BE2C (cell line): ENCODE results near the gene PGAM2.

ENCODE experiments used
- DNase-seq: peaks from one replicate; pipeline ENCODE4 v3.0.0-alpha.2; 2020
- H3K27me3 ChIP-seq: fragments of 250-450 bp; sonication (Bioruptor Pico); 2 replicates; pipeline ENCODE4 v1.5.1; 2020; ENCODE audit warnings: mild to moderate bottlenecking
- H3K36me3 ChIP-seq: fragments of 250-450 bp; sonication (Bioruptor Pico); 2 replicates; pipeline ENCODE4 v1.5.1; 2020; ENCODE audit warnings: mild to moderate bottlenecking
- H3K4me1 ChIP-seq: fragments of 250-450 bp; sonication (Bioruptor Pico); 2 replicates; pipeline ENCODE4 v1.5.1; 2020
- H3K4me3 ChIP-seq: 2 replicates; pipeline ENCODE4 v1.5.1; 2011; ENCODE audit warnings: low read depth, low read length
- H3K9me3 ChIP-seq: fragments of 250-450 bp; sonication (Bioruptor Pico); 2 replicates; pipeline ENCODE4 v1.5.1; 2020
- CTCF ChIP-seq: IDR thresholded peaks from 2 replicates; pipeline ENCODE4 v1.5.1; 2012; ENCODE audit warnings: mild to moderate bottlenecking, low read depth, low read length

PGAM2 gene

DNA sequence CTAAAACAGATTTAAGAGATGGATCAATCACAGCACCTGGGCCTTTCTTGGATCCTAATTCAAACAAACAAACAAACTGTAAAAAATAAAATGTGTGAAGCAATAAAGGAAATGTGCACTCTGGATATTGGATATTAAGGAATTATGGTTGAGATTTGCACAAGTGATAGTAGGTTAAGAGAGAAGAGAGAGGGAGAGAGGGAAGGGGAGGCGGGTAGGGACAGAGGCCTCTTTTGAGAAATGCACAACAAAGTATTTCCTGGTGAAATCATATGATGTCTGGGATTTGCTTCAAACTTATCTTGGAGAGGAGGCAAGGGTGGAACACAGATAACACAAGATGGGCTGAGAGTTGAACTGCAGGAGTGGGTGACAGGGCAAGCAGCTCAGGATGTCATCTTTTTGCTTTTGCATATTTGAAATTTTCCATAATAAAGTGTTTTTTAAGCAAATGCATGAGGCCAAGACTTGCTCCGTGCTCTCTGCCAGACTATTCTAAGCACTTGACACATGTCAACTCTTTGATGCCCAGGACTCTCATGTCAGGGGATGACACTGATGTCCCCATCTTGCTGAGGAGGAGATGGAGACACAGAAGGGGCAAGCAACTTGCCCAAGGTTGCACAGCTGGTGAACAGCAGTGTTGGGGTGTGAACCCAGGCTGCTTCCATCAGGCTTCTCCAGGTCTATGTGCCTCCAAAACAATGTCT, 29.7 kb upstream of the PGAM2 start:
- no peaks in the 10 kb centered on the region for H3K27me3 ChIP-seq
- no peaks in the 10 kb centered on the region for H3K4me1 ChIP-seq
- H3K36me3 ChIP-seq: no peaks in the 10 kb centered on the region
- no peak for DNase-seq
- no peak for TF ChIP-seq CTCF
- H3K4me3 ChIP-seq: no peak overlapping the region
- no peaks in the 10 kb centered on the region for H3K9me3 ChIP-seq

DNA sequence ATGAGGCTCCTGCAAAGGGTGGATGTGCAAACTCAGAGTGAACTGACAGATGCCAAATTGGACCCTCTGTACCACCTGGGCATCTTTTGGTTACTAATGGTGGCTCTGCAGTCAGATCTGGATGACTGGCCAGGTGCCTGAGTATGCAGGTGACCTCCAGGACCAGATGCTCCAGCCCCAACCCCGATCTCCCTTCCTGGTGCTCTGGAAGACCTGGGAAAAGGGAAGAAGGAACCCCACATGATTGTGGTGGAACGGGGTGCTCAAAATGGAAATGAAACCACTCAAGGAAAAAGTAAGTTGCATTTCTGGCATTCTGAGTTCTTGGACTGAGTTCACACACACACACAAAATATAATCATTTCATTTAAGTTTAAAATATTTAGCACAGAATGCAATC, 29.0 kb upstream of the PGAM2 start:
- H3K9me3 ChIP-seq: no peaks in the 10 kb centered on the region
- no peak overlapping the region for H3K4me3 ChIP-seq
- H3K27me3 ChIP-seq: no peaks in the 10 kb centered on the region
- no peak for TF ChIP-seq CTCF
- H3K36me3 ChIP-seq: no peaks in the 10 kb centered on the region
- H3K4me1 ChIP-seq: no peaks in the 10 kb centered on the region
- no peak for DNase-seq

DNA sequence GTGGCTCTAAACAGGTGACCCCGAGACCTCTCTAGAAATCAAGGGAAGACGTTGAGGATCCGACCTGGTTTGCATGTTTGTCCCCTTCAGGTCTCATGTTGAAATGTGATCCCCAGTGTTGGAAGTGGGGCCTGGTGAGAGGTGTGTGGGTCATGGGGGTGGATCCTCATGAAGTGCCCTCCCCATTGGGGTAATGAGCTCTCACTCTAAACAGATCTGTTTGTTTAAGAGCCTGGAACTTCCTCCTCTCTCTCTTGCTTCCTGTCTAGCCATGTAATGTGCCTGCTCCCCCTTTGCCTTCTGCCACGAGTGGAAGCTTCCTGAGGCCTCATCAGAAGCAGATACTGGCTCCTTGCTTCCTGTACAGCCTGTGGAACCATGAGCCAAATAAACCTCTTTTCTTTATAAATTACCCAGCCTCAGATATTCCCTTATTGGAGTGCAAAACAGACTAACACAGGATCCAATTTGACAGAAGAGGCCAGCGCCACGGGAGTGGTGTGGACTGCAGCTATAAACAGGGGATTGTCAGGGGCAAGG, 27.8 kb upstream of the PGAM2 start:
- no peak for DNase-seq
- no peak overlapping the region for H3K4me3 ChIP-seq

GRCh38 chr7:44087911-44088838, 22.8 kb upstream of the PGAM2 start:
- TF ChIP-seq CTCF: no peak
- Histone ChIP-seq H3K36me3 (no peaks in the 10 kb centered on the region), H3K27me3 (no peaks in the 10 kb centered on the region), H3K9me3 (no peaks in the 10 kb centered on the region), H3K4me1 (no peaks in the 10 kb centered on the region), H3K4me3 (no peak overlapping the region)
- no peak for DNase-seq

More for the DNA sequence above, 27.8 kb upstream of the PGAM2 start:
- Histone ChIP-seq H3K9me3 (no peaks in the 10 kb centered on the region), H3K36me3 (no peaks in the 10 kb centered on the region), H3K27me3 (no peaks in the 10 kb centered on the region), H3K4me1 (no peaks in the 10 kb centered on the region)
- TF ChIP-seq CTCF: no peak

DNA sequence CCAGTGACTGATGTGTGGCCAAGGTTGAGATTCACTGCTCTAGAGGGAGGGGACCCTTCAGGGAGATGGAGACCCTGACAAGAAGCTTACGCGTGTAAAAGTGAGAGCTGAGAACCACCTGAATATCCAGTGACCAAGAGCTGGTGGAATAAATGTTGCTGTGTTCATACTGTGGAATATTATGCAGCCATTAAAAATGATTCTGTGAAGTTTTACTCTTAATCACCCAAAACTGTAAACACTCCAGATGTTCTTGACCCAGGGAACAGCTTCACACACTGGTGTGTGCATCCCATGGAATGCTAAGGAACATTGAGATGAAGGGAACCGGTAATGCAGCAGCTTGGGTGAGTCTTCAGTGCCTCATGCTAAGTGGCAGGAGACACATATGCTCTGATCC, 21.3 kb upstream of the PGAM2 start:
- Histone ChIP-seq H3K27me3 (no peaks in the 10 kb centered on the region), H3K4me3 (no peak overlapping the region), H3K36me3 (no peaks in the 10 kb centered on the region), H3K9me3 (no peaks in the 10 kb centered on the region), H3K4me1 (no peaks in the 10 kb centered on the region)
- no peak for TF ChIP-seq CTCF
- no peak for DNase-seq
